Osteocyte (in vitro differentiated cells): ENCODE results near the gene RS1. TPM values are rescaled to one million over a fixed set of nuclear protein-coding genes. Genes with fewer than 3 reads are reported as not detected.

ENCODE experiments used
- DNase-seq: peaks from one replicate; pipeline ENCODE4 v3.0.0; 2021; ENCODE audit warnings: mixed read lengths; ENCODE audit not compliant: unreplicated experiment; ENCODE audit errors: extremely low spot score
- H3K27ac Mint-ChIP-seq: one replicate; pipeline ENCODE4 v1.8.0; 2021; ENCODE audit warnings: mild to moderate bottlenecking, mixed read lengths; ENCODE audit not compliant: unreplicated experiment
- H3K27me3 Mint-ChIP-seq: one replicate; pipeline ENCODE4 v1.8.0; 2021; ENCODE audit warnings: mixed read lengths; ENCODE audit not compliant: unreplicated experiment
- H3K36me3 Mint-ChIP-seq: one replicate; pipeline ENCODE4 v1.8.0; 2021; ENCODE audit warnings: mixed read lengths; ENCODE audit not compliant: unreplicated experiment
- H3K4me1 Mint-ChIP-seq: one replicate; pipeline ENCODE4 v1.8.0; 2021; ENCODE audit warnings: mixed read lengths; ENCODE audit not compliant: unreplicated experiment
- H3K4me3 Mint-ChIP-seq: one replicate; pipeline ENCODE4 v1.8.0; 2021; ENCODE audit warnings: mild to moderate bottlenecking, moderate library complexity, mixed read lengths; ENCODE audit not compliant: unreplicated experiment
- H3K9me3 Mint-ChIP-seq: one replicate; pipeline ENCODE4 v1.8.0; 2021; ENCODE audit warnings: mixed read lengths; ENCODE audit not compliant: unreplicated experiment
- CTCF ChIP-seq: fragments of 200-600 bp; sonication (generic); IDR thresholded peaks from 2 replicates; pipeline ENCODE4 v1.5.0; 2021; ENCODE audit warnings: antibody characterized with exemption, mild to moderate bottlenecking, moderate library complexity
- total RNA-seq: library from RNA; stranded (reverse); gene quantifications from 2 replicates; pipeline ENCODE4 v1.2.1, GENCODE V29; 2021

Gene RS1
- total RNA-seq, 1 donor from 2014 or later: not detected

- H3K27ac Mint-ChIP-seq: no peak overlapping the region
- no peak for TF ChIP-seq CTCF
- H3K4me3 Mint-ChIP-seq: no peak overlapping the region
- H3K4me1 Mint-ChIP-seq: no peaks in the 10 kb centered on the region
- DNase-seq: no peak
- peaks cover 2% of the 10 kb centered on the region for H3K36me3 Mint-ChIP-seq
- peaks cover 17% of the 10 kb centered on the region for H3K9me3 Mint-ChIP-seq
- no peaks in the 10 kb centered on the region for H3K27me3 Mint-ChIP-seq
These were observed 20.6 kb upstream of the RS1 start for GRCh38 chrX:18692541-18692940.

GRCh38 chrX:18691431-18691830, 19.5 kb upstream of the RS1 start:
- TF ChIP-seq CTCF: no peak
- H3K27me3 Mint-ChIP-seq: no peaks in the 10 kb centered on the region
- no peak for DNase-seq
- H3K36me3 Mint-ChIP-seq: peaks cover 2% of the 10 kb centered on the region
- peaks cover 16% of the 10 kb centered on the region for H3K9me3 Mint-ChIP-seq
- no peak overlapping the region for H3K4me3 Mint-ChIP-seq
- H3K27ac Mint-ChIP-seq: no peak overlapping the region
- no peaks in the 10 kb centered on the region for H3K4me1 Mint-ChIP-seq

- Mint-ChIP-seq H3K36me3 (no peaks in the 10 kb centered on the region), H3K4me1 (peaks cover 5% of the 10 kb centered on the region), H3K9me3 (peaks cover 9% of the 10 kb centered on the region), H3K4me3 (no peak overlapping the region), H3K27me3 (no peaks in the 10 kb centered on the region), H3K27ac (no peak overlapping the region)
- no peak for TF ChIP-seq CTCF
- DNase-seq: no peak
These were observed 16.1 kb upstream of the RS1 start for GRCh38 chrX:18687856-18688495.

- DNase-seq: no peak
- Mint-ChIP-seq H3K9me3 (no peaks in the 10 kb centered on the region), H3K36me3 (no peaks in the 10 kb centered on the region), H3K27ac (no peak overlapping the region), H3K4me1 (peaks cover 5% of the 10 kb centered on the region), H3K27me3 (no peaks in the 10 kb centered on the region), H3K4me3 (no peak overlapping the region)
- TF ChIP-seq CTCF: no peak
These were observed 11.1 kb upstream of the RS1 start for GRCh38 chrX:18682979-18683387.

- H3K9me3 Mint-ChIP-seq: no peaks in the 10 kb centered on the region
- no peak overlapping the region for H3K27ac Mint-ChIP-seq
- TF ChIP-seq CTCF: no peak
- no peak overlapping the region for H3K4me3 Mint-ChIP-seq
- DNase-seq: no peak
- no peaks in the 10 kb centered on the region for H3K36me3 Mint-ChIP-seq
- H3K4me1 Mint-ChIP-seq: peaks cover 5% of the 10 kb centered on the region
- no peaks in the 10 kb centered on the region for H3K27me3 Mint-ChIP-seq
These were observed 10.1 kb upstream of the RS1 start for GRCh38 chrX:18681996-18682395.
